ENCODE data around the gene COPS3. TPM values are rescaled to one million over a fixed set of nuclear protein-coding genes. Genes with fewer than 3 reads are reported as not detected.

The COPS3 gene
- total and polyA plus RNA-seq, 2 donors (not counting 1 experiment from before 2014, with no cell fraction given) = 62.3 to 80.6 TPM

DNA sequence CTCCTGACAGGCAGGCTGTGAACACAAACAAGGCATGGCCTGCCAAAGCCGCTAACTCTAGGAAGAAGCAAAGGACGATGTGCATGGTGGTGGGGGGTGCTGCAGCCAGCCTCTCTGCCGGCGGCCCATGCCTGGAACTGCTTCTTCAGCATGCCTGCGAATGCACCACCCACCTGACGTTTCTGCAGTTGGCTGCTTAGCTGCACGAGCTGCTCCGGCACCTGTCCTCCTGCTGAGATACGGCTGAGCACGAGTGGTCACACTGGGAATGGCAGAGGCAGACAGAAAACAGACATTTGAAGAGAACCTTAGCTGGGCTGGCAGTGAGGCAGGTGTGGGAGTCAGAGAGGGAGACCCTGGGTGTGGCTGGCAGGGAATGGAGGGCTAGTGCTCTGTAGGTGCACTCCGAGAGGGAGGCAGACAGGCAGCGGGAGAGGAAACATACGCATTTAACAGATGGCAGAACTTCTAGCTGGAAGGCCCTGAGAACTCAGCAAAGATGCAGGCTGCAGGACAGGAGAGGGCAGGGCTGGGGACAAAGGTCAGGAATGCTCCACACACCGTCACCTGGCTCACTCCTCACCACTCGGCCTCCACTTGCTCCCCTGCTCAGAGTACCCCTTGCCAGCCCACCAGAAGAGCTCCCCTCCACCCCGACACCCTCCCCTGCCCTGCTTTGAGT is 49.3 kb downstream of the COPS3 start:
- H3K27ac ChIP-seq (ENCODE audit: insufficient read depth, low read length) = no peak overlapping the region
- H3K27me3 ChIP-seq (ENCODE audit: control insufficient read depth, insufficient read depth, low read length) = no peaks in the 10 kb centered on the region
- H4K20me1 ChIP-seq (ENCODE audit: control insufficient read depth, extremely low read depth, insufficient read depth, low read length) = peaks cover 5% of the 10 kb centered on the region
- peaks cover 25% of the 10 kb centered on the region for H3K36me3 ChIP-seq (ENCODE audit: control insufficient read depth, insufficient read depth, low read length)
- H3K4me3 ChIP-seq (replicated peaks in 1 of 4; ENCODE audit: control extremely low read depth in 1 of 4, insufficient read depth in 1 of 4, low read depth in 3 of 4, low read length in 4 of 4) = no peak overlapping the region
- H3K4me1 ChIP-seq (ENCODE audit: control insufficient read depth, extremely low read depth, insufficient read depth, low read length) = peaks cover 2% of the 10 kb centered on the region
- TF ChIP-seq, protein P1, sequence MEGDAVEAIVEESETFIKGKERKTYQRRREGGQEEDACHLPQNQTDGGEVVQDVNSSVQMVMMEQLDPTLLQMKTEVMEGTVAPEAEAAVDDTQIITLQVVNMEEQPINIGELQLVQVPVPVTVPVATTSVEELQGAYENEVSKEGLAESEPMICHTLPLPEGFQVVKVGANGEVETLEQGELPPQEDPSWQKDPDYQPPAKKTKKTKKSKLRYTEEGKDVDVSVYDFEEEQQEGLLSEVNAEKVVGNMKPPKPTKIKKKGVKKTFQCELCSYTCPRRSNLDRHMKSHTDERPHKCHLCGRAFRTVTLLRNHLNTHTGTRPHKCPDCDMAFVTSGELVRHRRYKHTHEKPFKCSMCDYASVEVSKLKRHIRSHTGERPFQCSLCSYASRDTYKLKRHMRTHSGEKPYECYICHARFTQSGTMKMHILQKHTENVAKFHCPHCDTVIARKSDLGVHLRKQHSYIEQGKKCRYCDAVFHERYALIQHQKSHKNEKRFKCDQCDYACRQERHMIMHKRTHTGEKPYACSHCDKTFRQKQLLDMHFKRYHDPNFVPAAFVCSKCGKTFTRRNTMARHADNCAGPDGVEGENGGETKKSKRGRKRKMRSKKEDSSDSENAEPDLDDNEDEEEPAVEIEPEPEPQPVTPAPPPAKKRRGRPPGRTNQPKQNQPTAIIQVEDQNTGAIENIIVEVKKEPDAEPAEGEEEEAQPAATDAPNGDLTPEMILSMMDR (conservative IDR thresholded peaks at IDR 0.05 in 1 of 2, IDR thresholded peaks at IDR 0.05 in 1 of 2; ENCODE audit: low read depth in 1 of 2, low read length in 2 of 2) = no peak
- no peak for TF ChIP-seq EZH2 (IDR thresholded peaks at IDR 0.05; ENCODE audit: low read length, missing control alignments)
- no peaks in the 10 kb centered on the region for H3K9me3 ChIP-seq (ENCODE audit: control insufficient read depth, insufficient read depth, low read depth, low read length)
- no peak overlapping the region for H3K9ac ChIP-seq (ENCODE audit: insufficient read depth, low read length)
- no peak for DNase-seq (ENCODE audit: low read depth in 2 of 2)
- H2AFZ ChIP-seq (ENCODE audit: low read length) = no peak overlapping the region
- no peak overlapping the region for H3K4me2 ChIP-seq (ENCODE audit: extremely low read depth, insufficient read depth, low read length)
- peaks cover 57% of the 10 kb centered on the region for H3K79me2 ChIP-seq (ENCODE audit: control insufficient read depth, insufficient read depth, low read length)

DNA sequence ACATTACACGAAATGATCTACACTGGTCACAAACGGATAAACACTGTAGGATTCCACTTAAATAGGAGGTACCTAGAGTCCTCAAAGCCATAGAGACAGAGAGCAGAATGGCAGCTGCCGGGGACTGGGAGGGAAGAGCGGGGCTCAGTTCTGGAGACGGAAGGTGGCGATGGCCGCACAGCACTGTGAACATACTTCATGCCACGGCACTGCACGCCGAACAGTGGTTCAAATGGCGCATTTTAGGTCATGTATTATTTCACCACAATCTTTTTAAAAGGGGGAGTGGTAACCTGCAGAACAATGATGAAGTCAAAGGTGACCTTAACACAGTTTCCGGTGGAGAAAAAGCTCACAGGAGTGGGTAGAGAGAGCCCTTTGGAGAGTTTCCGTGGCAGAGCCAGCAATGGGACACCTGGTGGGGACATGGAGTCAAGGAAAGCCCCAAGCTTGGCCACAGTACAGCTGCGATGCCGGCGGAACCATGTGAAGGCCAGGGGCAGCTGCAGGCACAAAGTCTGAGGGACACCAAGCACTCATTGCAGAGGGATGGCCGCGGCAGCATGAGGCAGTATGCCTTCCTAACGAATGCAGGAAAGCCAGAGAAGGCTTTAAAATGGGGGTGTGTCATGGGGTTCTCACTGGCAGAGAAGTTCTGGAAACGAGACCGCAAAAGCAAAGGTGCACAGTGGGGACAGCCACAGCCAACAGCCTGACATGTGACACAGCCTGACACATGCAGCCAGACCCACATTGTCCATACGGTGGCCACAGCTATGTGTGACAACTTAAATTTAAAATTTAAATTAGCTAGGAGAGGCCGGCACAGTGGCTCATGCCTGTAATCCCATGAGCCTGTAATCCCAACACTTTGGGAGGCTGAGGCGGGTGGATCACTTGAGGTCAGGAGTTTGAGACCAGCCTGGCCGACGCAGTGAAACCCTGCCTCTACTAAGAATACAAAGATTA is 51.3 kb downstream of the COPS3 start:
- Histone ChIP-seq H3K27ac (ENCODE audit: insufficient read depth, low read length) (no peak overlapping the region), H3K9ac (ENCODE audit: insufficient read depth, low read length) (no peak overlapping the region), H3K36me3 (ENCODE audit: control insufficient read depth, insufficient read depth, low read length) (peaks cover 40% of the 10 kb centered on the region), H3K4me2 (ENCODE audit: extremely low read depth, insufficient read depth, low read length) (no peak overlapping the region), H3K4me1 (ENCODE audit: control insufficient read depth, extremely low read depth, insufficient read depth, low read length) (no peaks in the 10 kb centered on the region), H3K4me3 (replicated peaks in 1 of 4; ENCODE audit: control extremely low read depth in 1 of 4, insufficient read depth in 1 of 4, low read depth in 3 of 4, low read length in 4 of 4) (no peak overlapping the region), H2AFZ (ENCODE audit: low read length) (no peak overlapping the region), H3K27me3 (ENCODE audit: control insufficient read depth, insufficient read depth, low read length) (no peaks in the 10 kb centered on the region), H3K9me3 (ENCODE audit: control insufficient read depth, insufficient read depth, low read depth, low read length) (no peaks in the 10 kb centered on the region), H4K20me1 (ENCODE audit: control insufficient read depth, extremely low read depth, insufficient read depth, low read length) (no peaks in the 10 kb centered on the region), H3K79me2 (ENCODE audit: control insufficient read depth, insufficient read depth, low read length) (peaks cover 37% of the 10 kb centered on the region)
- DNase-seq (ENCODE audit: low read depth in 2 of 2) = no peak
- TF ChIP-seq EZH2 (IDR thresholded peaks at IDR 0.05; ENCODE audit: low read length, missing control alignments) = no peak
- TF ChIP-seq, protein P1 (conservative IDR thresholded peaks at IDR 0.05 in 1 of 2, IDR thresholded peaks at IDR 0.05 in 1 of 2; ENCODE audit: low read depth in 1 of 2, low read length in 2 of 2) = no peak

All from fibroblast of lung (primary cell).